Measurements from ENCODE around the gene CNKSR3.
A peak's percentile ranks its signal among the peaks of the same experiment; 100 is the strongest.

CNKSR3 gene

GRCh38 chr6:154457046-154457713 is 53.3 kb downstream of the CNKSR3 start:
- peak; percentile 69 for DNase-seq (ENCODE audit: low read depth)

DNA sequence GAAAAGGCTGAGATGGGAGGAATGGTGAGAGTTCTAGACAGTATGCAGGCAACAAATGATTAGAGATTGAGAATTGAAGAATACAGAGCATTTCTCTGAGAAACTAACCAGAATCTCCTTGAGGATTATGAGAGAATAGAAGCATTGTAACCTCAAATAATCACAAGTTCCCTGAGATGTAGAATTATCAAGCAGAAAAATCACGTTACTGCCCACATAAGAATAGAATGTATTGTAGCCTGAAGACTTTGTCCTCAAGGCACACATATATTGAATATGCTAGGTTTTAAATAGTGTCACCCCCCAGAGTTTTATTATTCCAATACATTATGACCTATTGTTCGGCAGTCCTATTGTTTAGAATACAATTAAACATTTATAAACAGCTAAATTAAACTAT is 57.2 kb downstream of the CNKSR3 start:
- no peak for DNase-seq (ENCODE audit: low read depth)

DNA sequence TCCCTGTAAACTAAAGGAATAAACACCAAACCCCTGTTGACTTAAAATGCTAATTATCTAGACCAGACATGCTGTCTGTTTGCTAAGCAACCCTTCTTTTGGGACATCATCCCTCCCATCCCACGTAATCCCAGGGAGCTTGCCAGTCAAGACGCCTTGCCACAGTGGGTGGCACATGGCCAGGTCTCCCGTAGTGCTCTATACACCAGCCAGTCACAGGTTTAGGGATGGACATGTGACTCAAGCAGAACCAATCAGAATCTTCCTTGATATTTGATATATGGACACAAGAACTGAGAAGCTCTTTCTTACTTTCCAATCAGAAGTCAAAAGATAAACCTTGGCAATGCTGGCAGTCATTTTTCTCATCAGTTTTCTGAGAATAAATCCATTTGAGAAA is 60.0 kb downstream of the CNKSR3 start:
- no peak for DNase-seq (ENCODE audit: low read depth)

DNA sequence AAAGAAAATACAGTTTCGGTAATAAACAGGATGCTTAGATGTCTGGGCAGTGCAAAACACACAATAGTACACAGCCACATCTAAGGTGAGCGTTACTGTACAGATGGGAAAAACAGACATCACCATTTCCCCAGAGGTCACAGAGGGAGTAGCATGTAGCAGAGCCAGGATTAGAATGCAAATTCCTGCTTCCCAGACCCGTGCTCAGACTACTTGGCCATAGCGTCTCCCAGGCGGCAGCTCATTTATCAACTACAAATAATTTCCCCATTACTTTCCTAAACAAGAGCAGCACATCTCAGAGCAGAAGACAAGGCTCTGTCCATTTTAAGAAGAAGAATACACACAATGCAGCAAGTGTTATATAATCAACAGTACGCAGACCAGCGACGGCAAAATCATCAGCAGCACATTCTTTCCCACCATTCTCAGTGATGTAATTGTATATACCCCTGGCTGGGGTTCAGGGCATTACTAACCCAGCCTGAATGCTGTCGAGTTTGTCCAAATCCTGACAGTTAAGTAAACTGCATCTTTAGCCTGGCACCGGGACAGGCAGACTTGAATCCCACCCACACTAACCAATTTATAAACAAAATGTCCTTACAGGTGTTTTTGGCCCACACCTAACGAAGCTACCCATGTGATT is 61.9 kb downstream of the CNKSR3 start:
- peak; percentile 94 for DNase-seq (ENCODE audit: low read depth)

DNA sequence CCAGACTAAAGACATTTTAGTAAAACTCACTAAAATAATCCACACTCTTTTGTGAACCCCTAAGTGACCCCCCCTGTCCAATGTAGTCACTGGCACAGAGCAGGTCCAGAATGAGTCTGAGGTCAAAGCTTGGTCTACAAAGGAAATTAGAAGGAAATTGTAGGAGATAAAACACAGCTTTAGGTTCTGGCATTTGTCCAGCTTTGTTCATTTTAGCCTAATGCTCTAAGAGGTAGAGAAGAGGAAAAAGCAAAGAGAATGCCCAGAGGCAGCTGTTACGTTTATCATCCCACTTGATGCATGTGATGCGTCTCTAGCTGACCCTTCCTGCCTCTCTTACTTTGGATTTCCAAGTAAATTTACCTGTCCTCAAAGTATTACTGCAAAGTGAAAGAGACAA is 62.5 kb downstream of the CNKSR3 start:
- peak; percentile 45 for DNase-seq (ENCODE audit: low read depth)

DNA sequence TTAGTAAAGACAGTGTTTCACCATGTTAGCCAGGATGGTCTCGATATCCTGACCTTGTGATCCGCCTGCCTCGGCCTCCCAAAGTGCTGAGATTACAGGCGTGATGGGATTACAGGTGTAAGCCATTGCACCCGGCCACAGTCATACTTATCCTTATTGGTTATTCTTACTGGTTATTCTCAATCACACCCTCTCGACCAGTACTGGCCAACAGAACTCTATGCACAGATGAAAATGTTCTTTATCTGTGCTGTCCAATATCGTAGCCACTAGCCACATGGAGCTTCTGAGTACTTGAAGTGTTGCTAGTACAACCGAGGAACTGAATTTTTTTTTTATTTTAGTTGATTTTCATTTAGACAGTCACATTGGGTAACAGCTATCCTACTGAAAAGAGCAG is 63.5 kb downstream of the CNKSR3 start:
- no peak for DNase-seq (ENCODE audit: low read depth)

- DNase-seq (ENCODE audit: low read depth), result no peak
These were observed 65.1 kb downstream of the CNKSR3 start for GRCh38 chr6:154445417-154445816.

DNA sequence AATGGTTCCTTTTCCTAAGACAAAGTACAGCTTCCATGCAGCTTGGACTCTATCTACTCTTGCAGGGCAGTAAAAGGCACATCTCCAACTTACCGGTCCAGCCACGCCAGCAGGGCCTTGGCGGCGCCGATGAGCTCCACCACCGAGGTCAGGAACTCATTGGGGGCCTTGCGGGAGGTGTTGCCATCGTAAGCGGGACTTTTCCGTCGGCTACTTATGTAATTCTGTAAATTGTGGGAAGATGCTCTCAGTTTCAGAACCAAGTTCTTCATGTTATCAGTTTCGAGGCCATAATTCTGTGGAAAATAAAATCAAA is 68.5 kb downstream of the CNKSR3 start:
- no peak for DNase-seq (ENCODE audit: low read depth)

GRCh38 chr6:154440422-154441043 is 70.0 kb downstream of the CNKSR3 start:
- no peak for DNase-seq (ENCODE audit: low read depth)

DNA sequence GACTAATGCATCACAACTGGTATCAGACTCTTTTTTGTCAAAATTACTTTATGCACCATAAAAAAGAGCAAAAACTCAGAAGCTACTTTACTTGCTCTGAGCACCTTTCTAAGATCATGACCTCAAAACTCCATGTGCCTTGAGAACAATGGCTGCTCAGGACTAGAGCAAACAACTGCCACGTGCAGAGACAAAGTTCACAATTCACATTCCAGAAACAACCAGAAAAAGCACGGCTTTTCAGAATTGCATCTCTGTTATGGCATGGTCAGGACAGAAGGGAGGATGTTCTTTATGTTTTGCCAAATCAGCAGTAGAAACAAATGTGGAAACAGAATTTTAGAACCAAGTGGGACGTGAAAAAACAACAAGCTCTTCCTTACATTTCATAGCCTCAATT is 70.5 kb downstream of the CNKSR3 start:
- no peak for DNase-seq (ENCODE audit: low read depth)

DNA sequence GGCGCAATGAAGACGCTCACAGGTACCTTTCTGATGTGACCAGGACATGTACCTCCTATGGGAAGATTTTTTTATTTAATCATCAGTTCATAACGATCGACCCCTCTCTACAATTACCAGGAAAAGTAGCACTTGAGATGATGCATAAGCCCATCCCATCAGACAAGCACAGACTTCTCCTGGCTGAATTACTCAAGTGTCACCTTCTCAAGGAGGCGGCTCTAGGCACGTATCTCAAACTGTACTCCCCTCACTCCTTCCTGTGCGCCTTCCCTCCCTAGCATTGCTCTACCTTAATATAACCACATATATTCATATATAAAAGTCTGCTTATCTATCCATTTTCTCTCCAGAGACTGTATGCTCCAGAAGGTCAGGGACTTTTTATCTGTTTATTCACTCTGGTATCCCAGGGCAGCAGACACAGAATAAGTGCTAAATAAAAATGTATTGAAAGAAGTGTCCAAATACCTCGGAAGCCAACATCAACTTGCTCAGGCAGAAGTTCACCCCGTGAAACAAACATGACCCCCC is 71.5 kb downstream of the CNKSR3 start:
- no peak for DNase-seq (ENCODE audit: low read depth)

DNA sequence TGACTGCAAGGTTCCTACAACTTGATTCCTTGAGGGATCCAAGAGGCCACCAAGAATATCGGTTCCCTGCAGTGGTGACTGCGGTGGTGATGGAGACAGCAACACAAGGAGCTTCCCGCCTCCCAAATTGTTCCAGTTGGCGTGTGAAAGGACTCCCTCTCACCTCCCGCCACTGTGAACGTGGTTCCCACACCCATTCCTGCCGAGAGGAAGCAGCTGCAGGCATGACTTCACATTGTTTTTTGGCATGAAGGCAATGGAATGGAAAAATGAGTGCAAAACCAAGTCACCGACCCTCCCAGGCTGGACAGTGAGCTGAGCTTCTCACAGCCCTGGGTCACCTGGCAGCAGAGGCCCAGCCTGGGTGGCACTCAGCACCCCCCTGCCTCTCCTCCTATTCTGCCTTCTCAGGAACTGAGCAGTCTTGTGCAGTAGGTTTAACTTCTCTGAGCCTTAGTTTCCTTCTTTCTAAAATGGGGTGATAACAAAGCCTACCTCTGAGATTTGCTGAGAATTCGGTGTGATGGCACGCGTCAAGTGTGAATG is 75.0 kb downstream of the CNKSR3 start:
- no peak for DNase-seq (ENCODE audit: low read depth)

DNA sequence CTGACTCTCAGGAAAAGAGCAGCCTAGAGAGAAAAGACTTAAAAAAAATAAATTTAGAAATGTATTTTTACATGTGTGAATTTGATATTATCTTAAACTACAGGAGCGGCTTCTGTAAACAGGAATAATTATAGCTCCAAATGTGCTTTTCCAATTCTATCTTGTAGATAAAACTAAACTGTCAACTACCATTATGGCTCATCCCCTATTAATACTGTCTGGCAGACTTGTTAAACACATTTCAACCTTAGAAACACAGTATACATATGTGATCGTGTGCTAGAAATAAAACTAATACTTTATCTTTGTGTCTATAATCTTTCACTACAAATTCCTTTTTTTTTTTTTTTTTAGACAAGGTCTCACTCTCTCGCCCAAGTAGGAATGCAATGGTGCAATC is 75.8 kb downstream of the CNKSR3 start:
- no peak for DNase-seq (ENCODE audit: low read depth)

DNA sequence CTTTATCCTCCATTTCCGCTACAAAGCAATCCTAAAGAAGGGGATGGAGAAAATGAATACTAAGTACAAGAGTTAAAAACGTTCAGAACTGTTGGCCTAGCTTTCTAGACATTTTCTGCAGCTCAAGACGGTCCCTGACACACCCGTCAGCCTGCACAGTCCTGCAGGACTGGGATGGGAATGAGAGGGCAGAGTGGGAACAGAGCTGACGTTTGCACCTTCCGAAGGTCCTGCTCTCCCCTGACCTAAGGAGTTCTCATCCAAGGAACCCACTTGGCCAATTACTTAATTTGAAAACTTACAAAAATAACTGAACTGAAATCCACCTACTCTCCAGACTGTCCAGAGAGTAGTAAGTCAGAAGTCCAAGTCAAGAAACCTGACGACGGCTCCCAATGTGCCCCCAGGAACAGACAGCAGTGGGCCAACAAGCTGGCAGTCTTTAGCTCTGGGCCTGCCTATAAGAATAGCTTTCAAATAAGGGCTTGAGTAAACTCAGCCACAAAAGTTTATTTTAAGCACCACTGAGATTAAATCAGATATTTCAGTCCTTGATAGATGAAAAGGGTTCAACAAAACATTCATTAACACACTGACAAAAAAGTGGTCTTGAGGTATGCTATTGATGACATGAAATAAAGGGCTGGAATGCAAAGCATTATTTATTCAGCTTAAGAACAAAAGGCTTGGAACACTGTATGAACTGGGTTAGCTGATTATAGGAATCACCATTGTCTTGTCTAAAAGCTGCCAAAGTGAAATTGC is 76.8 kb downstream of the CNKSR3 start:
- no peak for DNase-seq (ENCODE audit: low read depth)

DNA sequence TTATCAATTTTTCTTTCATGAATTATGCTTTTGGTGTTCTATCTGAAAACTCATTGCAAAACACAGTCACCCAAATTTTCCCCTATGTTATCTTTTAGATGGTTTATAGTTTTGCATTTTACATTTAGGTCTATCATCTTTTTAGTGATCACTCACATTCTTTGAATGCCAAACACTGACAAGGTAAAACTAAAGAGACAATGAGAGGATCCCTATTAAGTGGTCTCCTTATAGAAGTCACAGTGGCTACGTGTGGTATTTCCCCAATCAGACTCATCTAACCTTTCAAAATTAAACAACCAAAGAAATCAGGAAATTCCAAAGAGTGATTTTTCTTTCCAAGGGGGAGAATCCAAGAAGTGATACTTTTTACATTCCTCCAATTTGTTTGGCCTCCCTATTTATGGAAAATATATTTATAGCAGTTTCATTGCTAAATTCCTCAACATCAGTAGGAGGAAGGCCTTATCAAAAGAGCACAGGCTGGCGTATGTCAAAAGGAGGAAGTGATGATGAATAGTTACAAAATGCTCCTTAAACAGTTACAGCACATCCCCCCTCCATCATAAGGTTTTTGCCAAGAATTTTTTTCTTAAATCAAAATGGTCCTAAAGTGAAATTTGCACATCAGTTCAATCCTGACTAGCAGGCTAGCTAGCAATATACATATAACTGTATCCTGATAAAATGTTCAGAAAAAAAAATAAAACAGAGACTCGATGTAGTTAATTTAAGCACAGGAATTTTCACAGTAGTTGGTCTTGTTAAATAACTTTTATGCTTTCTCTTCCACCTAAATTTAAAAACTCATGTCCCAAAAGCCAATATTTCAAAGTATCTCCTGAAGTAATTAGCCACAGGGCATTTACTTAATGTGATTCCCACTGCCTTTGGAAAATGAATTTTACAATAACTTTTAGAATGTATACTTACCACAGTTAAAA is 77.7 kb downstream of the CNKSR3 start:
- DNase-seq (ENCODE audit: low read depth), result peak; percentile 70

DNA sequence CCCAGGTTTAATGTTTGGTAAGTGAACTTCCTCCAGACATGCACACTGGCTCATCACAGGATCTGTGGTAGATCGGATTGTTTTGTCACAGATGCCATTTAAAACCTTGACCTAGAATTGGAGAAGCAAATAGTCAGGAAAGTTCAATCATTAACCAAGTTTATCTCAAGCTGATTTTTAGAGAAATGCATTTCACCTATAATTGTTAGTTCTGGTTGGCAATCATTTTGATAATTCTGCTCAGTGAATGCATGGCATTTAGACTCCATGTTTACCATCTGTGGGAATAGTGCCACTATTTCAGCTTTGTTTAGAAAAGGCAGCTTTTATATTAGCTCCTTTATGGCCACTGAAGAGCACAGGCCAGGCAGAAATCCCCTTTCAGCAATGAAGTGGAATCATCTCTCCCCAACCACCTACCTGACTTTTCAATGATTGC is 80.0 kb downstream of the CNKSR3 start:
- DNase-seq (ENCODE audit: low read depth), result no peak

- DNase-seq (ENCODE audit: low read depth), result no peak
These were observed 80.8 kb downstream of the CNKSR3 start for GRCh38 chr6:154429711-154430110.

- DNase-seq (ENCODE audit: low read depth), result no peak
These were observed 81.6 kb downstream of the CNKSR3 start for GRCh38 chr6:154428897-154429296.

GRCh38 chr6:154427446-154427845 is 83.0 kb downstream of the CNKSR3 start:
- no peak for DNase-seq (ENCODE audit: low read depth)

GRCh38 chr6:154426997-154427396 is 83.5 kb downstream of the CNKSR3 start:
- DNase-seq (ENCODE audit: low read depth), result no peak

- no peak for DNase-seq (ENCODE audit: low read depth)
These were observed 85.5 kb downstream of the CNKSR3 start for GRCh38 chr6:154425034-154425433.
